Measurements from ENCODE around the gene NTMT1.

- TF ChIP-seq CTCF (IDR thresholded peaks at IDR 0.05) = no peak
- TF ChIP-seq POLR2AphosphoS5 (IDR thresholded peaks at IDR 0.05) = no peak
Observed at GRCh38 chr9:129655696-129656095, 29.7 kb downstream of the NTMT1 start.

All from esophagus muscularis mucosa (tissue), 3 donors.